OCI-LY7 (cell line): Measurements from ENCODE around the gene ST7L. TPM values are rescaled to one million over a fixed set of nuclear protein-coding genes. Genes with fewer than 3 reads are reported as not detected.

Source experiments
- BruUV-seq: library from RNA; stranded (reverse); fragments of 400-500 nt; replicated peaks from 2 replicates; lab custom pipeline; 2021; lab: Mats Ljungman, UMichigan
- CTCF ChIA-PET: fragments of 300-600 bp; sonication (Branson Sonifier 250); formaldehyde crosslinking; loops from one replicate; lab custom pipeline; 2022; ENCODE audit warnings: antibody characterized with exemption; ENCODE audit not compliant: unreplicated experiment; lab: Charles Lee
- POLR2A ChIA-PET: fragments of 300-600 bp; sonication (Branson Sonifier 250); formaldehyde crosslinking; loops from one replicate; lab custom pipeline; 2022; ENCODE audit warnings: antibody characterized with exemption; lab: Charles Lee
- DNase-seq: peaks from one replicate; pipeline ENCODE4 v3.0.0-alpha.2; 2015; ENCODE audit warnings: low spot score
- H2AFZ ChIP-seq: fragments of 200-600 bp; sonication (generic), shearing (Covaris generic); 2 replicates; pipeline ENCODE4 v1.6.1; 2014; ENCODE audit warnings: mild to moderate bottlenecking, antibody characterized with exemption, low read length, moderate library complexity
- H3K27ac ChIP-seq: fragments of 200-600 bp; sonication (generic); 2 replicates; pipeline ENCODE4 v1.5.1; 2014; ENCODE audit warnings: mixed run types, low read depth, mild to moderate bottlenecking, moderate library complexity, low read length, inconsistent platforms; ENCODE audit not compliant: poor library complexity, severe bottlenecking
- H3K36me3 ChIP-seq: fragments of 200-600 bp; sonication (generic); 2 replicates; pipeline ENCODE4 v1.6.1; 2014; ENCODE audit warnings: mild to moderate bottlenecking, antibody characterized with exemption, low read length, moderate library complexity, mixed read lengths; ENCODE audit not compliant: insufficient read depth
- H3K4me1 ChIP-seq: fragments of 200-600 bp; sonication (generic); 2 replicates; pipeline ENCODE4 v1.5.1; 2014; ENCODE audit warnings: mild to moderate bottlenecking, low read length; ENCODE audit not compliant: insufficient read depth, poor library complexity, severe bottlenecking
- H3K4me2 ChIP-seq: fragments of 200-600 bp; sonication (generic); 2 replicates; pipeline ENCODE4 v1.6.1; 2014; ENCODE audit warnings: mild to moderate bottlenecking, low read length
- H3K4me3 ChIP-seq: fragments of 200-600 bp; sonication (generic); 2 replicates; pipeline ENCODE4 v1.5.1; 2014; ENCODE audit warnings: mild to moderate bottlenecking, low read depth, low read length; ENCODE audit not compliant: poor library complexity, severe bottlenecking
- H3K79me2 ChIP-seq: fragments of 200-600 bp; sonication (generic); 2 replicates; pipeline ENCODE4 v1.6.1; 2016; ENCODE audit warnings: low read depth, mild to moderate bottlenecking, low read length, moderate library complexity, mixed read lengths; ENCODE audit not compliant: insufficient read depth
- H3K9me2 ChIP-seq: fragments of 200-600 bp; sonication (generic); 2 replicates; pipeline ENCODE4 v1.6.1; 2016; ENCODE audit warnings: mild to moderate bottlenecking, low read length, mixed read lengths; ENCODE audit not compliant: insufficient read depth
- H3K9me3 ChIP-seq: fragments of 200-600 bp; sonication (generic); 2 replicates; pipeline ENCODE4 v1.6.1; 2014; ENCODE audit warnings: mild to moderate bottlenecking, mixed run types, low read length, mixed read lengths
- H4K20me1 ChIP-seq: fragments of 200-600 bp; sonication (generic); 2 replicates; pipeline ENCODE4 v1.6.1; 2014; ENCODE audit warnings: mild to moderate bottlenecking, antibody characterized with exemption, low read length, moderate library complexity, mixed read lengths; ENCODE audit not compliant: insufficient read depth
- CTCF ChIP-seq: fragments of 200-600 bp; sonication (generic); conservative IDR thresholded peaks from 2 replicates; pipeline ENCODE4 v1.5.1; 2014; ENCODE audit warnings: mild to moderate bottlenecking, antibody characterized with exemption, low read length, moderate library complexity, mixed read lengths
- EZH2phosphoT487 ChIP-seq: fragments of 200-600 bp; sonication (generic); IDR thresholded peaks from 2 replicates; pipeline ENCODE4 v1.6.1; 2018; ENCODE audit warnings: low read depth, borderline replicate concordance, mild to moderate bottlenecking, mixed run types, antibody characterized with exemption, low read length, moderate library complexity, mixed read lengths
- intact Hi-C: fragments of 100-400 bp; cut with micrococcal nuclease; formaldehyde crosslinking; loops from one replicate; pipeline ENCODE4 v1.10.0; 2022; ENCODE audit not compliant: unreplicated experiment
- total RNA-seq, 2 experiments: library from RNA; depleted of rRNA in 1 of 2; stranded (reverse); fragments of >200 nt in 1 of 2; shearing (Covaris generic) in 1 of 2; gene quantifications; 2 replicates each; pipeline ENCODE4 v1.2.3, GENCODE V29; 2014 to 2022

Gene ST7L
- total RNA-seq, 2 experiments from 2014 or later = 20.2 to 22.8 TPM

GRCh38 chr1:112599477-112599876 lies 19.5 kb downstream of the ST7L start:
- no peaks in the 10 kb centered on the region for H3K36me3 ChIP-seq
- ChIA-PET POLR2A (no interaction called here), CTCF (no interaction called here)
- intact Hi-C loops = no loop called here
- no peaks in the 10 kb centered on the region for H3K4me1 ChIP-seq
- BruUV-seq = no TSS peak
- no peaks in the 10 kb centered on the region for H3K79me2 ChIP-seq
- no peak for DNase-seq
- no peak overlapping the region for H3K4me3 ChIP-seq
- H3K4me2 ChIP-seq = no peak overlapping the region
- H3K27ac ChIP-seq = no peak overlapping the region
- H4K20me1 ChIP-seq = no peaks in the 10 kb centered on the region
- H2AFZ ChIP-seq = no peak overlapping the region
- TF ChIP-seq EZH2phosphoT487 (no peak), CTCF (no peak)
- H3K9me2 ChIP-seq = no peaks in the 10 kb centered on the region
- no peaks in the 10 kb centered on the region for H3K9me3 ChIP-seq

GRCh38 chr1:112594208-112594876 lies 24.6 kb downstream of the ST7L start:
- 0 out of 2 replicates have a peak, but pooled peaks cover 7% of the 10 kb centered on the region for H3K9me3 ChIP-seq
- intact Hi-C loops = no loop called here
- H2AFZ ChIP-seq = no peak overlapping the region
- BruUV-seq = no TSS peak
- H3K4me1 ChIP-seq = no peaks in the 10 kb centered on the region
- POLR2A ChIA-PET = interaction anchor here (0.6 to 0.7 kb wide), 2 partner anchors 57 to 624 kb away, joined by 3 read pairs; no protein-coding TSS in a partner anchor
- no peaks in the 10 kb centered on the region for H4K20me1 ChIP-seq
- peaks cover 4% of the 10 kb centered on the region; the same call in 1 of the 2 replicates for H3K36me3 ChIP-seq
- no peak overlapping the region for H3K4me3 ChIP-seq
- H3K4me2 ChIP-seq = no peak overlapping the region
- no peaks in the 10 kb centered on the region for H3K79me2 ChIP-seq
- DNase-seq = no peak
- no peak overlapping the region for H3K27ac ChIP-seq
- CTCF ChIA-PET = no interaction called here
- TF ChIP-seq CTCF (no peak), EZH2phosphoT487 (no peak)
- no peaks in the 10 kb centered on the region for H3K9me2 ChIP-seq

DNA sequence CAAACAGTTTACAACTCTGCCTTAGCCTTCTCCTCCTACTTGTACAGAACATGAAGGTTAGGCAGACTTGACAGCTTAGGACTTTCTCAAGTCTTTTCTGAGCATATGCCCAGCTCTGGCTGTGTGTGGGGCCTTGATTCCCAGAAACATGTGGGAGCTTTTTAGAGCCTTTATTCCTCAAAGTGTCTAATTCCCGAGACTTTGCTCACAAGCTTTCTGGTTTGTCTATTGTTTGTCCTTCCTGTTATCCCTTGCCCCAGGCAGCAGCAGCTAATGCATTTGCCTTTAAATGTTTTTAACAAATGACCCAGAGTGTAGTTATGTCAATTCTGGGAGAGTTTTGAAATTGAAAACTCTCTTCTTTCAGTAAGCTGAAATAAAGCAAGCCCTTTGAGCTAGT lies 29.2 kb downstream of the ST7L start:
- no peaks in the 10 kb centered on the region for H3K4me1 ChIP-seq
- no peak overlapping the region for H2AFZ ChIP-seq
- no peak overlapping the region for H3K27ac ChIP-seq
- H3K9me3 ChIP-seq = 0 out of 2 replicates have a peak, but pooled peaks cover 8% of the 10 kb centered on the region
- no peaks in the 10 kb centered on the region for H3K79me2 ChIP-seq
- H3K9me2 ChIP-seq = no peaks in the 10 kb centered on the region
- no peaks in the 10 kb centered on the region for H4K20me1 ChIP-seq
- no peak for DNase-seq
- POLR2A ChIA-PET = interaction anchor here (0.5 to 1.2 kb wide), 6 partner anchors 18 to 725 kb away, joined by 3 to 5 read pairs (median 4); no protein-coding TSS in a partner anchor
- H3K4me2 ChIP-seq = no peak overlapping the region
- no TSS peak for BruUV-seq
- CTCF ChIA-PET = no interaction called here
- TF ChIP-seq EZH2phosphoT487 (no peak), CTCF (no peak)
- intact Hi-C loops = no loop called here
- peaks cover 4% of the 10 kb centered on the region; the same call in 1 of the 2 replicates for H3K36me3 ChIP-seq
- no peak overlapping the region for H3K4me3 ChIP-seq
